SK-N-SH (cell line): ENCODE results near the gene MOK. TPM values are rescaled to one million over a fixed set of nuclear protein-coding genes. Genes with fewer than 3 reads are reported as not detected.

Experiments used
- CTCF ChIA-PET: fragments of 300-600, 350-600 bp; formaldehyde crosslinking; extraction: SDS; loops from one replicate; lab custom pipeline; 2021; lab: Yijun Ruan, JAX
- POLR2A ChIA-PET: fragments of 350-600 bp; sonication (Branson Sonifier 250); formaldehyde crosslinking; extraction: SDS; loops from one replicate; lab custom pipeline; 2020; ENCODE audit warnings: antibody characterized with exemption, inconsistent platforms; lab: Yijun Ruan, JAX
- DNase-seq: peaks from one replicate; pipeline ENCODE4 v3.0.0; 2012
- H2AFZ ChIP-seq: fragments of 200-600 bp; sonication (generic); 2 replicates; pipeline ENCODE4 v1.8.1; 2016; ENCODE audit warnings: antibody characterized with exemption, mild to moderate bottlenecking, low read depth
- H3F3A ChIP-seq: fragments of 200-600 bp; sonication (generic); replicated peaks from 2 replicates; pipeline ENCODE3; 2016; ENCODE audit warnings: antibody characterized with exemption, mild to moderate bottlenecking; ENCODE audit not compliant: insufficient read depth
- H3K27ac ChIP-seq, 2 experiments: fragments of 200-500 bp in 1 of 2; fragments of 200-600 bp in 1 of 2; sonication (Bioruptor generic) in 1 of 2; sonication (generic), shearing (Covaris generic) in 1 of 2; 2 replicates each; pipeline versions ENCODE4 v1.5.1 to v1.6.1; 2014 to 2016; ENCODE audit warnings: low read depth in 2 of 2, inconsistent platforms in 1 of 2, low read length in 1 of 2, mild to moderate bottlenecking in 1 of 2, mixed read lengths in 1 of 2
- H3K27me3 ChIP-seq: fragments of 200-600 bp; sonication (generic), shearing (Covaris generic); 2 replicates; pipeline ENCODE4 v1.6.1; 2016; ENCODE audit warnings: mixed run types; ENCODE audit not compliant: insufficient read depth
- H3K36me3 ChIP-seq, 2 experiments: fragments of 200-500 bp in 1 of 2; fragments of 200-600 bp in 1 of 2; sonication (Bioruptor generic) in 1 of 2; sonication (generic) in 1 of 2; replicated peaks in 1 of 2; 2 replicates each; pipeline versions ENCODE3 to v1.5.1; 2014 to 2016; ENCODE audit warnings: low read length in 1 of 2, mild to moderate bottlenecking in 1 of 2; ENCODE audit not compliant: insufficient read depth in 2 of 2, control insufficient read depth in 1 of 2
- H3K4me1 ChIP-seq, 2 experiments: fragments of 200-500 bp in 1 of 2; fragments of 200-600 bp in 1 of 2; sonication (Bioruptor generic) in 1 of 2; sonication (generic), shearing (Covaris generic) in 1 of 2; 2 replicates each; pipeline versions ENCODE4 v1.5.1 to v1.6.1; 2014 to 2016; ENCODE audit warnings: low read depth in 1 of 2, low read length in 1 of 2, mixed run types in 1 of 2; ENCODE audit not compliant: insufficient read depth in 2 of 2, control insufficient read depth in 1 of 2
- H3K4me2 ChIP-seq: fragments of 200-600 bp; sonication (generic), shearing (Covaris generic); 2 replicates; pipeline ENCODE4 v1.6.1; 2017; ENCODE audit warnings: mixed run types
- H3K4me3 ChIP-seq, 2 experiments: fragments of 200-500 bp in 1 of 2; fragments of 200-600 bp in 1 of 2; sonication (Bioruptor generic) in 1 of 2; sonication (generic), shearing (Covaris generic) in 1 of 2; 2 replicates each; pipeline versions ENCODE4 v1.5.1 to v1.8.1; 2014 to 2016; ENCODE audit warnings: low read depth in 2 of 2, inconsistent platforms in 1 of 2, low read length in 1 of 2, mild to moderate bottlenecking in 1 of 2, mixed read lengths in 1 of 2, moderate library complexity in 1 of 2
- H3K79me2 ChIP-seq: fragments of 200-600 bp; sonication (generic); 2 replicates; pipeline ENCODE4 v1.8.1; 2017; ENCODE audit warnings: mild to moderate bottlenecking; ENCODE audit not compliant: insufficient read depth
- H3K9ac ChIP-seq: fragments of 200-600 bp; sonication (generic); 2 replicates; pipeline ENCODE4 v1.6.1; 2017; ENCODE audit warnings: mixed run types
- H3K9me2 ChIP-seq: fragments of 200-600 bp; sonication (generic); 2 replicates; pipeline ENCODE4 v1.6.1; 2017; ENCODE audit warnings: mixed run types
- H3K9me3 ChIP-seq: fragments of 200-600 bp; sonication (generic); 2 replicates; pipeline ENCODE4 v1.6.1; 2017; ENCODE audit warnings: mixed run types, mild to moderate bottlenecking, moderate library complexity
- H4K20me1 ChIP-seq: fragments of 200-600 bp; sonication (generic); 2 replicates; pipeline ENCODE4 v1.6.1; 2017; ENCODE audit warnings: mild to moderate bottlenecking, mixed run types; ENCODE audit not compliant: insufficient read depth
- ELF1 ChIP-seq: IDR thresholded peaks from 2 replicates; pipeline ENCODE4 v1.4.0; 2012
- FOSL2 ChIP-seq: IDR thresholded peaks from 2 replicates; pipeline ENCODE4 v1.4.0; 2012; ENCODE audit warnings: low read depth, mild to moderate bottlenecking, moderate library complexity, borderline replicate concordance
- FOXJ3 ChIP-seq: sonication (generic); formaldehyde crosslinking; IDR thresholded peaks from 2 replicates; pipeline ENCODE4 v1.5.1; 2020; ENCODE audit warnings: mild to moderate bottlenecking, missing genetic modification reagents
- GABPA ChIP-seq: IDR thresholded peaks from 2 replicates; pipeline ENCODE4 v1.4.0; 2012; ENCODE audit warnings: low read depth, mild to moderate bottlenecking
- MXI1 ChIP-seq: IDR thresholded peaks from 2 replicates; pipeline ENCODE4 v1.6.1; 2012; ENCODE audit warnings: mild to moderate bottlenecking, low read depth, low read length, improper control_type of control experiment
- RFX5 ChIP-seq: IDR thresholded peaks from 2 replicates; pipeline ENCODE4 v1.6.1; 2012; ENCODE audit warnings: mild to moderate bottlenecking, improper control_type of control experiment, low read length
- TAF1 ChIP-seq: IDR thresholded peaks from 2 replicates; pipeline ENCODE4 v1.6.1; 2012; ENCODE audit warnings: low read depth, mild to moderate bottlenecking, low read length, moderate library complexity, borderline replicate concordance
- TCF12 ChIP-seq: IDR thresholded peaks from 2 replicates; pipeline ENCODE4 v1.4.0; 2012
- YY1 ChIP-seq: IDR thresholded peaks from 2 replicates; pipeline ENCODE4 v1.4.0; 2012; ENCODE audit warnings: low read depth, mild to moderate bottlenecking
- WGBS: methylation state at CpG from one replicate; pipeline ENCODE4 v1.1.6; 2017; ENCODE audit warnings: low lambda C conversion rate; 5-methylcytosine and 5-hydroxymethylcytosine counted together
- polyA plus RNA-seq, 3 experiments: library from polyadenylated mRNA; depleted of rRNA; stranded (reverse); fragments of >200 nt; gene quantifications; 2 replicates each; pipeline ENCODE4 v1.2.3, GENCODE V29; 2012
- TF ChIP-seq, protein P1 (sequence below): IDR thresholded peaks from 2 replicates; pipeline ENCODE4 v1.4.0; 2012; ENCODE audit warnings: low read depth, borderline replicate concordance
- TF ChIP-seq, protein P2 (sequence below): IDR thresholded peaks from 2 replicates; pipeline ENCODE4 v1.4.0; 2012; ENCODE audit warnings: low read depth, borderline replicate concordance
- TF ChIP-seq, protein P3 (sequence below): fragments of 150-350 bp; IDR thresholded peaks from 2 replicates; pipeline ENCODE4 v1.6.1; 2016; ENCODE audit warnings: mild to moderate bottlenecking, low read depth, low read length
- TF ChIP-seq, protein P4 (sequence below): IDR thresholded peaks from 2 replicates; pipeline ENCODE4; 2012
- TF ChIP-seq, protein P5 (sequence below): IDR thresholded peaks from 2 replicates; pipeline ENCODE4 v1.6.1; 2012; ENCODE audit warnings: mild to moderate bottlenecking, low read depth, low read length, moderate library complexity

The MOK gene
- polyA plus RNA-seq, 1 of the 3 experiments (the other 2 are of a cell fraction), result 13.3 TPM

DNA sequence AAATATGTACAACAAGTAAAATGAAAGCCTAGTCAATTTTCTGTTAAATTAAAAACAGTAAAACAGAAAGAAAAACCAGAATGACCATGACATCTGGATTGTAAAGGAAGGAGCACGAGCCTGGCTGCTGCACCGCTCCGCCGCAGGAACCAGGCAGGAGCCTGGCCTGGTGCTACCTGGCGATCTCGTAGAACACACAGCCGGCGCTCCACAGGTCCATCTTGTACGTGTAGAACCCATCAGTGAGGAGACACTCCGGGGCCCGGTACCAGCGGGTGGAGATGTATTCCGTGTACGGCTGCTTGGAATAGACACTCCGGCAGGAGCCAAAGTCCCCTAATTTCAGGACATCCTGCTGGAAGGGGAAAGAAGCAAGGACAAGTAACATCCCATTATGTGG, 54.3 kb downstream of the MOK start:
- Histone ChIP-seq H3K9me3 (no peaks in the 10 kb centered on the region), H3K9ac (no peak overlapping the region), H3F3A (no peaks in the 10 kb centered on the region), H3K4me2 (no peak overlapping the region), H3K36me3 (no peaks in the 10 kb centered on the region), H3K27ac (no peak overlapping the region), H3K4me3 (no peak overlapping the region), H3K4me1 (no peaks in the 10 kb centered on the region), H4K20me1 (no peaks in the 10 kb centered on the region), H3K9me2 (no peaks in the 10 kb centered on the region), H3K79me2 (no peaks in the 10 kb centered on the region), H2AFZ (no peak overlapping the region), H3K27me3 (no peaks in the 10 kb centered on the region)
- CTCF ChIA-PET, result interaction anchor here (2.7 kb wide), 1 partner anchor 14 kb away, joined by 10 read pairs; no protein-coding TSS in a partner anchor
- TF ChIP-seq, protein P1, sequence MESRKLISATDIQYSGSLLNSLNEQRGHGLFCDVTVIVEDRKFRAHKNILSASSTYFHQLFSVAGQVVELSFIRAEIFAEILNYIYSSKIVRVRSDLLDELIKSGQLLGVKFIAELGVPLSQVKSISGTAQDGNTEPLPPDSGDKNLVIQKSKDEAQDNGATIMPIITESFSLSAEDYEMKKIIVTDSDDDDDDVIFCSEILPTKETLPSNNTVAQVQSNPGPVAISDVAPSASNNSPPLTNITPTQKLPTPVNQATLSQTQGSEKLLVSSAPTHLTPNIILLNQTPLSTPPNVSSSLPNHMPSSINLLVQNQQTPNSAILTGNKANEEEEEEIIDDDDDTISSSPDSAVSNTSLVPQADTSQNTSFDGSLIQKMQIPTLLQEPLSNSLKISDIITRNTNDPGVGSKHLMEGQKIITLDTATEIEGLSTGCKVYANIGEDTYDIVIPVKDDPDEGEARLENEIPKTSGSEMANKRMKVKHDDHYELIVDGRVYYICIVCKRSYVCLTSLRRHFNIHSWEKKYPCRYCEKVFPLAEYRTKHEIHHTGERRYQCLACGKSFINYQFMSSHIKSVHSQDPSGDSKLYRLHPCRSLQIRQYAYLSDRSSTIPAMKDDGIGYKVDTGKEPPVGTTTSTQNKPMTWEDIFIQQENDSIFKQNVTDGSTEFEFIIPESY, result no peak
- TF ChIP-seq GABPA (no peak), FOXJ3 (CRISPR knock-in tag) (no peak), YY1 (no peak), ELF1 (no peak), MXI1 (no peak), TCF12 (no peak), FOSL2 (no peak), TAF1 (no peak), RFX5 (no peak)
- TF ChIP-seq, protein P2, sequence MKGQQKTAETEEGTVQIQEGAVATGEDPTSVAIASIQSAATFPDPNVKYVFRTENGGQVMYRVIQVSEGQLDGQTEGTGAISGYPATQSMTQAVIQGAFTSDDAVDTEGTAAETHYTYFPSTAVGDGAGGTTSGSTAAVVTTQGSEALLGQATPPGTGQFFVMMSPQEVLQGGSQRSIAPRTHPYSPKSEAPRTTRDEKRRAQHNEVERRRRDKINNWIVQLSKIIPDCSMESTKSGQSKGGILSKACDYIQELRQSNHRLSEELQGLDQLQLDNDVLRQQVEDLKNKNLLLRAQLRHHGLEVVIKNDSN, result no peak
- TF ChIP-seq, protein P3, sequence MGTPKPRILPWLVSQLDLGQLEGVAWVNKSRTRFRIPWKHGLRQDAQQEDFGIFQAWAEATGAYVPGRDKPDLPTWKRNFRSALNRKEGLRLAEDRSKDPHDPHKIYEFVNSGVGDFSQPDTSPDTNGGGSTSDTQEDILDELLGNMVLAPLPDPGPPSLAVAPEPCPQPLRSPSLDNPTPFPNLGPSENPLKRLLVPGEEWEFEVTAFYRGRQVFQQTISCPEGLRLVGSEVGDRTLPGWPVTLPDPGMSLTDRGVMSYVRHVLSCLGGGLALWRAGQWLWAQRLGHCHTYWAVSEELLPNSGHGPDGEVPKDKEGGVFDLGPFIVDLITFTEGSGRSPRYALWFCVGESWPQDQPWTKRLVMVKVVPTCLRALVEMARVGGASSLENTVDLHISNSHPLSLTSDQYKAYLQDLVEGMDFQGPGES, result no peak
- TF ChIP-seq, protein P4, sequence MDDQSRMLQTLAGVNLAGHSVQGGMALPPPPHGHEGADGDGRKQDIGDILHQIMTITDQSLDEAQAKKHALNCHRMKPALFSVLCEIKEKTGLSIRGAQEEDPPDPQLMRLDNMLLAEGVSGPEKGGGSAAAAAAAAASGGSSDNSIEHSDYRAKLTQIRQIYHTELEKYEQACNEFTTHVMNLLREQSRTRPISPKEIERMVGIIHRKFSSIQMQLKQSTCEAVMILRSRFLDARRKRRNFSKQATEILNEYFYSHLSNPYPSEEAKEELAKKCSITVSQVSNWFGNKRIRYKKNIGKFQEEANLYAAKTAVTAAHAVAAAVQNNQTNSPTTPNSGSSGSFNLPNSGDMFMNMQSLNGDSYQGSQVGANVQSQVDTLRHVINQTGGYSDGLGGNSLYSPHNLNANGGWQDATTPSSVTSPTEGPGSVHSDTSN, result no peak
- TF ChIP-seq, protein P5, sequence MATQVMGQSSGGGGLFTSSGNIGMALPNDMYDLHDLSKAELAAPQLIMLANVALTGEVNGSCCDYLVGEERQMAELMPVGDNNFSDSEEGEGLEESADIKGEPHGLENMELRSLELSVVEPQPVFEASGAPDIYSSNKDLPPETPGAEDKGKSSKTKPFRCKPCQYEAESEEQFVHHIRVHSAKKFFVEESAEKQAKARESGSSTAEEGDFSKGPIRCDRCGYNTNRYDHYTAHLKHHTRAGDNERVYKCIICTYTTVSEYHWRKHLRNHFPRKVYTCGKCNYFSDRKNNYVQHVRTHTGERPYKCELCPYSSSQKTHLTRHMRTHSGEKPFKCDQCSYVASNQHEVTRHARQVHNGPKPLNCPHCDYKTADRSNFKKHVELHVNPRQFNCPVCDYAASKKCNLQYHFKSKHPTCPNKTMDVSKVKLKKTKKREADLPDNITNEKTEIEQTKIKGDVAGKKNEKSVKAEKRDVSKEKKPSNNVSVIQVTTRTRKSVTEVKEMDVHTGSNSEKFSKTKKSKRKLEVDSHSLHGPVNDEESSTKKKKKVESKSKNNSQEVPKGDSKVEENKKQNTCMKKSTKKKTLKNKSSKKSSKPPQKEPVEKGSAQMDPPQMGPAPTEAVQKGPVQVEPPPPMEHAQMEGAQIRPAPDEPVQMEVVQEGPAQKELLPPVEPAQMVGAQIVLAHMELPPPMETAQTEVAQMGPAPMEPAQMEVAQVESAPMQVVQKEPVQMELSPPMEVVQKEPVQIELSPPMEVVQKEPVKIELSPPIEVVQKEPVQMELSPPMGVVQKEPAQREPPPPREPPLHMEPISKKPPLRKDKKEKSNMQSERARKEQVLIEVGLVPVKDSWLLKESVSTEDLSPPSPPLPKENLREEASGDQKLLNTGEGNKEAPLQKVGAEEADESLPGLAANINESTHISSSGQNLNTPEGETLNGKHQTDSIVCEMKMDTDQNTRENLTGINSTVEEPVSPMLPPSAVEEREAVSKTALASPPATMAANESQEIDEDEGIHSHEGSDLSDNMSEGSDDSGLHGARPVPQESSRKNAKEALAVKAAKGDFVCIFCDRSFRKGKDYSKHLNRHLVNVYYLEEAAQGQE, result no peak
- DNase-seq, result no peak
- POLR2A ChIA-PET, result no interaction called here
- WGBS, result 95% methylated on average over 14 of the region's 15 CpGs
